GM12872 (cell line): ENCODE measurements around the gene CACNA2D3.

Source experiments
- TF ChIP-seq, protein P1 (sequence below): IDR thresholded peaks from 3 replicates; pipeline ENCODE4 v1.5.1; 2011; ENCODE audit warnings: low read depth, mild to moderate bottlenecking, low read length, moderate library complexity; ENCODE audit not compliant: insufficient read depth

The CACNA2D3 gene

DNA sequence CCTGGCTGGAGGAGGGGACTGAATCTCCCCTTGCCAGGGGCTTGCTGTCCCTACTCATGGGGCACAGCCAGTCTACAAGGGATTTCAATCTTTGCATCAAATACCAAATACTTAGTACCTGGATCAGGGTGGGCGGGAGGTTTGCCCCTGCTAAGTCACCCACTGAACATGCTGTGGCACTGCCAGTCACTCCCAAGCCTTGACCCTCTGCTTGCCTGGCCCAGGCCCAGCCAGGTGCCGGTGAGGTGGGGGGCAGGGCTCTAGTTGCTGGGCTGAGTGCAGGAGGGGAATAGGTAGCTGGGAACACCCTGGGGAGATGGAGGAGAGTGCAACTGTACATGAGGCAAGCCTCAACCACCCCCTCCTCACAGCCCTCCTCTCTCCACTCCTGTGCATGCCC is 941.8 kb downstream of the CACNA2D3 start:
- TF ChIP-seq, protein P1, sequence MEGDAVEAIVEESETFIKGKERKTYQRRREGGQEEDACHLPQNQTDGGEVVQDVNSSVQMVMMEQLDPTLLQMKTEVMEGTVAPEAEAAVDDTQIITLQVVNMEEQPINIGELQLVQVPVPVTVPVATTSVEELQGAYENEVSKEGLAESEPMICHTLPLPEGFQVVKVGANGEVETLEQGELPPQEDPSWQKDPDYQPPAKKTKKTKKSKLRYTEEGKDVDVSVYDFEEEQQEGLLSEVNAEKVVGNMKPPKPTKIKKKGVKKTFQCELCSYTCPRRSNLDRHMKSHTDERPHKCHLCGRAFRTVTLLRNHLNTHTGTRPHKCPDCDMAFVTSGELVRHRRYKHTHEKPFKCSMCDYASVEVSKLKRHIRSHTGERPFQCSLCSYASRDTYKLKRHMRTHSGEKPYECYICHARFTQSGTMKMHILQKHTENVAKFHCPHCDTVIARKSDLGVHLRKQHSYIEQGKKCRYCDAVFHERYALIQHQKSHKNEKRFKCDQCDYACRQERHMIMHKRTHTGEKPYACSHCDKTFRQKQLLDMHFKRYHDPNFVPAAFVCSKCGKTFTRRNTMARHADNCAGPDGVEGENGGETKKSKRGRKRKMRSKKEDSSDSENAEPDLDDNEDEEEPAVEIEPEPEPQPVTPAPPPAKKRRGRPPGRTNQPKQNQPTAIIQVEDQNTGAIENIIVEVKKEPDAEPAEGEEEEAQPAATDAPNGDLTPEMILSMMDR: no peak

DNA sequence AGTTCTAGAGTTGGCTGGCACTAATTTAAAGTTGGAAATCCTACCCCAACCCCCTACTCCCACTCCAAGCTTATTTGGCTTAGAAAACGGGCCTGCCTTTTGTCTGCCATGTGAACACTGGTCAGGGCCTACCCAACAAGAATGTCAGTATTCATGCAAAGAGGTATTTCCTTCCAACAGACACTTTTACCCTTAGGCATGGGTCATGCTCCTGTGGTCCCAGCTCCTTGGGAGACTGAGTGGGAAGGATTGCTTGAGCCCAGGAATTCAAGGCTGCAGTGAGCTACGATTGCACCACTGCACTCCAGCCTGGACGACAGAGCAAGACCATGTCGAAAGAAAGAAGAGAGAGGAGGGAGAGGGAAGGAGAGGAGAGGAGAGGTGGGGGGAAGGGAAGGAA is 943.0 kb downstream of the CACNA2D3 start:
- TF ChIP-seq, protein P1: no peak

DNA sequence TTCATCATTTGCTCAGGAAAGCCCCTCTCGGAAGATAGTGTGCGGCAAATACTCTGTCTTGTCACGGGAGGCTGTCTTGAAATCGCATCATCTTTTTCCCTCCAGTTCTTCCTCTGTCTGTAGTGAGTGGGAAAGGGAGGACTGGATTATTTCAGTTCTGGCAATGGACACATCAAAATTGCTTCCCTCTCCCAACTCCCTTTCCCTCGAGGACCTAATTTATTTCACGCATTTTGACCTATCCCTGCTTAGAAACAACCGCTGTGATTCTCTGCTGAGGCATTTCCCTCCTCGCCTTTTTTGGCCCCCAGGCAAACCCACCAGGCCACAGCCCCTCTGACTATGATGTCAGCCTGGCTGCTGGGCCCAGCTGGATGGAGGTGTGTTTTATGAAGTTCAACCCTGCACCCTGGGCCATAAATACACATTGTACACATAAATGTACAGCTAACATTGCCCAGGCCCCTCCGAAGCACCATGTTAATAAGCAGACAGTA is 944.2 kb downstream of the CACNA2D3 start:
- TF ChIP-seq, protein P1: no peak

DNA sequence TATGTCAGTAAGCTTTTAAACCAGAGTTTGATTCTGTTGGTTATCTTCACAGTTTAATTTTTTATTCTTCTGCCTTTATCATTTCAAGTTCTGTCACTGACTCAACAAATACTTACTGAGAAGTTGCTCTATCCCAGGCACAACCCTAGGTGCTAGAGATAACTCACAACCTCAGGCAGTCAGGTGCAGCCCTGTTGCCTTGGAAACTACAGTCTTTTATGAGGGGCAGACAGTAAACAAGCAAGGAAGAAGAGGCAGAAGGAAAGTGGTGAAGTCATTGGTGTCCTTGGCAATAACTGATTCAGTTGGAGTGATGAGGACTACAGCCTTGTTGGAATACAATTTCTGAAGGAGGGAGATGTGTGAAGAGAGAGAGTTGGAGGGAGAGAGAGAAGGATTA is 947.6 kb downstream of the CACNA2D3 start:
- TF ChIP-seq, protein P1: no peak

DNA sequence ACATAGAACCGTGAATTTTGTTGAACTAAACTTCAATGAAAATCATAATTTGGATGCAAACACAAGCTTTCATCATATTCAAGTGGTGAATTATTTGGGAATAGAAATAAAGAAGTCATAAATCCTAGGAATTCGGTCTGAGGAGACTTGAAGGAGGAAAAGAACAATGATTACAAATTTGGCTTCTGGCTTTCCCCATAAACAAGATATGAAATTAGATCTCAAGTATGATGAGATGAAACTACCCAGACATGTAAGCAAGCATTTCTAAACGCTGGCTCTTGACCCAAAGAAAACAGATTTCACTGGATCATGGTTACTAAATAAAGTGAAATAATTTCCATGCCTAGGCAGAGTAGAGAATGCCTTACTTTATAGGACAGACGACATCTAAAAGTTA is 952.4 kb downstream of the CACNA2D3 start:
- TF ChIP-seq, protein P1: no peak

DNA sequence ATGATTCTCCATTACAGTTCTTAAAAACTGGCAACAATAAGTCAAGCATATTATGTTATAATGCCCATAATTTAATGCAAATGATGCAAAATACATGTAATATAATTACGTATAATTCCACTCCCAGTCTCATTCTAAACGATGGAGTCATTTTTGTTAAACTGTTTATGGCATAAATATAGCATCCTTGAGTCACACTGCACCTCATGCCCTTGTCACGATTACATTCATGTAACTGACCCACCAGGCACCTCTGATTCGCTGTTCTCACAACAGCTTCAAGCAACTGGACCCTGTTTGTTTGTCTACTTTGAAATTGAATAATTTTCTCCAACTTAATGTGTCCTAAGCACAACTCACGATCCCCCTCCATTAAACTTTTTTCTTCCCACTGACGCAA is 953.5 kb downstream of the CACNA2D3 start:
- TF ChIP-seq, protein P1: no peak

DNA sequence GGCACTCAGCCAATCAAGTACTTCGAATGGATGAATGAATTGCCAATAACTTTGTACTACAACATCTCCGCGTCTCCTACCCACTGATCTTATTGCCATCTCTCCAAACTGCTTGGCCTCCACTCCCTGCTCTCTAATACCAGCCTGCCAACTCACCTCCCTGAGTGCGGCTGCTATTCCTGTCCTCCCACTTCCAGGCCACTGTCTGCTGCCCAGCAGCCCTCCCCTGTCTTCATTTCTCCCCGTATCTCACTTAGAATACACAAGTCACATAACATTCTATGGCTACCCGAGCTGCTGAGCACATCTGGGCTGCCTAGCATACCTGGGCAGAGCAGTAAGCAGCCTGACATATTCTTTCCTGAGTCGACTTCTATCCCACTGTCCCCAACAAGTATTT is 955.4 kb downstream of the CACNA2D3 start:
- TF ChIP-seq, protein P1: no peak
